ENCODE measurements around the gene RELN.

GRCh38 chr7:103705542-103705941, 283.9 kb downstream of the RELN start:
- TF ChIP-seq ZNF384 (IDR thresholded peaks at IDR 0.05) (no peak), FOXA1 (IDR thresholded peaks at IDR 0.05) (no peak), ARNT (IDR thresholded peaks at IDR 0.05) (no peak), BHLHE40 (IDR thresholded peaks at IDR 0.05; ENCODE audit: borderline replicate concordance) (no peak), SP1 (IDR thresholded peaks at IDR 0.05) (no peak), TARDBP (IDR thresholded peaks at IDR 0.05) (no peak), HDGF (IDR thresholded peaks at IDR 0.05; ENCODE audit: borderline replicate concordance) (no peak), CTBP1 (IDR thresholded peaks at IDR 0.05; ENCODE audit: borderline replicate concordance) (no peak), L3MBTL2 (conservative IDR thresholded peaks at IDR 0.05) (no peak), PKNOX1 (IDR thresholded peaks at IDR 0.05) (no peak), ELF4 (IDR thresholded peaks at IDR 0.05) (no peak), FOXM1 (IDR thresholded peaks at IDR 0.05; ENCODE audit: borderline replicate concordance) (no peak)

Data from HEK293T (cell line).